Stimulated activated naive CD8-positive, alpha-beta T cell treated with anti-CD3 and anti-CD28 coated beads, Interleukin-15, Interleukin-2, amounts not matched to agents 100 U/mL and 50 U/mL, for 24 hours (primary cell): Measurements from ENCODE around the gene MAP4K4.
"Not testable (repeated sequence)": the region's sequence is repeated elsewhere in the genome, so short reads cannot be mapped to it uniquely, and the experiment has no call there.

Source experiments
- ATAC-seq: fragments of 150-1000 bp; cut with Tn5 transposase; one replicate; pipeline ENCODE4 v1.10.0; 2021
- DNase-seq: peaks from one replicate; pipeline ENCODE4 v3.0.0; 2021

Gene MAP4K4

GRCh38 chr2:101905746-101906336, 208.3 kb downstream of the MAP4K4 start:
- no peak for ATAC-seq
- DNase-seq: no peak

GRCh38 chr2:101909760-101910159, 212.3 kb downstream of the MAP4K4 start:
- no peak for ATAC-seq
- no peak for DNase-seq

- DNase-seq (peak; percentile 11), ATAC-seq (no peak)
These were observed 215.0 kb downstream of the MAP4K4 start for GRCh38 chr2:101912545-101912944.

- peak; percentile 46 for ATAC-seq
- no peak for DNase-seq
These were observed 223.9 kb downstream of the MAP4K4 start for GRCh38 chr2:101921319-101921952.

- ATAC-seq: no peak
These were observed 224.4 kb downstream of the MAP4K4 start for GRCh38 chr2:101921953-101922325.

GRCh38 chr2:101924311-101924710, 226.8 kb downstream of the MAP4K4 start:
- not testable (repeated sequence) for DNase-seq, ATAC-seq

More at GRCh38 chr2:101921953-101922325, 224.4 kb downstream of the MAP4K4 start:
- no peak for DNase-seq

GRCh38 chr2:101930019-101930418, 232.5 kb downstream of the MAP4K4 start:
- DNase-seq (no peak), ATAC-seq (no peak)

GRCh38 chr2:101930847-101931246, 233.3 kb downstream of the MAP4K4 start:
- ATAC-seq: no peak
- DNase-seq: no peak

GRCh38 chr2:101931402-101931801, 233.9 kb downstream of the MAP4K4 start:
- ATAC-seq (no peak), DNase-seq (no peak)

GRCh38 chr2:101935764-101936163, 238.3 kb downstream of the MAP4K4 start:
- DNase-seq, ATAC-seq: not testable (repeated sequence)

- no peak for DNase-seq
- no peak for ATAC-seq
These were observed 245.3 kb downstream of the MAP4K4 start for GRCh38 chr2:101942851-101943250.
